CD4-positive, alpha-beta memory T cell (primary cell): ENCODE data around the gene NUBPL. TPM values are rescaled to one million over a fixed set of nuclear protein-coding genes. Genes with fewer than 3 reads are reported as not detected.

Experiments
- CTCF ChIA-PET: fragments of 350-600 bp; sonication (Branson Sonifier 250); formaldehyde crosslinking; loops from one replicate; lab custom pipeline; 2021; ENCODE audit warnings: inconsistent platforms; ENCODE audit not compliant: partially characterized antibody; lab: Charles Lee
- POLR2A ChIA-PET: fragments of 350-600 bp; sonication (Branson Sonifier 250); formaldehyde crosslinking; loops from one replicate; lab custom pipeline; 2021; ENCODE audit not compliant: partially characterized antibody; lab: Charles Lee
- DNase-seq, 5 donors: peaks; one replicate each; pipeline versions ENCODE4 v3.0.0 to v3.0.0-alpha.2; 2020 to 2022; ENCODE audit warnings: mixed read lengths in 1 of 5
- H3K27ac ChIP-seq: one replicate; pipeline ENCODE4 v1.7.0; 2013; ENCODE audit warnings: low read depth, low read length
- H3K27me3 ChIP-seq: 2 replicates; pipeline ENCODE4 v1.7.0; 2013; ENCODE audit warnings: mild to moderate bottlenecking, low read length, moderate library complexity; ENCODE audit not compliant: insufficient read depth
- H3K36me3 ChIP-seq: 2 replicates; pipeline ENCODE4 v1.7.0; 2013; ENCODE audit warnings: mild to moderate bottlenecking, low read length, moderate library complexity; ENCODE audit not compliant: insufficient read depth
- H3K4me1 ChIP-seq: 2 replicates; pipeline ENCODE4 v1.7.0; 2013; ENCODE audit warnings: mild to moderate bottlenecking, low read length, moderate library complexity; ENCODE audit not compliant: insufficient read depth
- H3K4me3 ChIP-seq, 2 donors: one replicate each; pipeline ENCODE4 v1.7.0; 2013; ENCODE audit warnings: low read length in 2 of 2, mild to moderate bottlenecking in 1 of 2
- H3K9me3 ChIP-seq, 2 donors: one replicate each; pipeline ENCODE4 v1.7.0; 2013; ENCODE audit warnings: low read length in 2 of 2, control low read depth in 1 of 2; ENCODE audit not compliant: control insufficient read depth in 1 of 2
- H3K27ac Mint-ChIP-seq, 7 donors: one replicate each; pipeline ENCODE4 v1.8.0; 2020 to 2021; ENCODE audit warnings: mixed read lengths in 7 of 7, mild to moderate bottlenecking in 6 of 7, inconsistent platforms in 3 of 7, moderate library complexity in 3 of 7
- H3K27me3 Mint-ChIP-seq, 2 donors: one replicate each; pipeline ENCODE4 v1.8.0; 2020 to 2021; ENCODE audit warnings: mixed read lengths in 2 of 2
- H3K36me3 Mint-ChIP-seq, 2 donors: one replicate each; pipeline ENCODE4 v1.8.0; 2020 to 2021; ENCODE audit warnings: mixed read lengths in 2 of 2, inconsistent platforms in 1 of 2, mild to moderate bottlenecking in 1 of 2
- H3K4me1 Mint-ChIP-seq, 4 donors: one replicate each; pipeline ENCODE4 v1.8.0; 2020 to 2021; ENCODE audit warnings: mixed read lengths in 4 of 4, mild to moderate bottlenecking in 1 of 4
- H3K4me3 Mint-ChIP-seq, 8 donors: one replicate each; pipeline ENCODE4 v1.8.0; 2020 to 2021; ENCODE audit warnings: mixed read lengths in 8 of 8, mild to moderate bottlenecking in 7 of 8, moderate library complexity in 6 of 8, inconsistent platforms in 3 of 8
- H3K9me3 Mint-ChIP-seq, 8 donors: one replicate each; pipeline ENCODE4 v1.8.0; 2020 to 2021; ENCODE audit warnings: mixed read lengths in 8 of 8, mild to moderate bottlenecking in 5 of 8, inconsistent platforms in 3 of 8, moderate library complexity in 1 of 8
- intact Hi-C: fragments of 100-400 bp; cut with micrococcal nuclease; formaldehyde crosslinking; loops from one replicate; pipeline ENCODE4 v1.15.1; 2023
- polyA plus RNA-seq, 2 donors: library from polyadenylated mRNA; unstranded; fragments of 300-500 nt; fragmentation: Illumina TruSeq; gene quantifications; one replicate each; pipeline ENCODE4 v1.2.3, GENCODE V29; 2021
- total RNA-seq, 2 experiments: library from RNA; stranded (reverse); gene quantifications; one replicate each; pipeline ENCODE4 v1.2.3, GENCODE V29; 2021

Gene NUBPL
- total and polyA plus RNA-seq, 4 experiments from 2014 or later = 7.2 to 10.1 (median 7.4) TPM

DNA sequence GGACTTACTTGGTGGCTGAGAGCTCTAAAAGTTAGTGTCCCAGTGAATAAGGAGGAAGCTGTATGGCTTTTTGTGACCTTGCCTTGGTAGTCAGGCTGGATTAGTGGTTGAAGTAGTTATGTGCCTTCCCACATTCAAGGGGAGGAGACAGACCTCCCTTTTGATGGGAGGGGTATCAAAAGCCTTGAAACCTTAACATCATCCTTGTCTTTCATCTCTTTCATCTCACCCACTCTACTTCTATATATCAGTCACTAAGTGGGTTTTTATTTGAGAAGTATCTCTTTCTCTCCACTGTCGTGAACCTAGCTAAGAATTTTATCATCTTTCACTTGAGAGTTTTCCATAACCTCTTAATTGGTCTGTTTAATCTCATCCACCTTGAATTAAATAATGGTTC is 15.7 kb downstream of the NUBPL start:
- ChIA-PET POLR2A (no interaction called here), CTCF (no interaction called here)
- H3K4me1 Mint-ChIP-seq = peaks cover 0 to 11% (median 7%) of the 10 kb centered on the region in 4 donors
- intact Hi-C loops = no loop called here
- Histone ChIP-seq H3K4me3 (no peak overlapping the region), H3K36me3 (no peaks in the 10 kb centered on the region), H3K27me3 (no peaks in the 10 kb centered on the region), H3K4me1 (no peaks in the 10 kb centered on the region), H3K27ac (no peak overlapping the region), H3K9me3 (no peaks in the 10 kb centered on the region)
- no peaks in the 10 kb centered on the region for H3K9me3 Mint-ChIP-seq
- no peak overlapping the region for H3K27ac Mint-ChIP-seq
- no peak overlapping the region for H3K4me3 Mint-ChIP-seq
- peaks cover 12 to 37% of the 10 kb centered on the region in 2 donors for H3K36me3 Mint-ChIP-seq
- no peak for DNase-seq
- H3K27me3 Mint-ChIP-seq = no peaks in the 10 kb centered on the region

DNA sequence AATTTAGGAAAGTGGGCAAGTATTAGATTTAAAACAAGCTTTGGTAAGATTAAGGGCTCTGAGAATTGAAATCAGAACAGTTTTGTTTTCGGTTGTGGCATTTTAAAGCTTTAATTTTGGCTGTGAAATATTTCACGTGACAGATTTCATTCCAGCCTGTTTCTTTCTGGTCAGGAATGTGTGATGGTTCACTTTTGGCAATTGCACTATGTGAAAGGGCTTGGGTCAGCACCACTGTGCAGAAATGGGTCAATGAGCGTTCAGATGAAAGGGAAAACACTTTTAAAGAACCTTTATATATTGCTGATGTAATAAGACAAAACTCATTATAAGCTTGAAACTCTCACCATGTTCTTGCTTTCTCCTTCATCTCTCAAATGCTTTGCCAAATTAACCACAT is 17.1 kb downstream of the NUBPL start:
- H3K27me3 Mint-ChIP-seq = no peaks in the 10 kb centered on the region
- Histone ChIP-seq H3K9me3 (no peaks in the 10 kb centered on the region), H3K36me3 (no peaks in the 10 kb centered on the region), H3K4me1 (no peaks in the 10 kb centered on the region), H3K4me3 (no peak overlapping the region), H3K27me3 (no peaks in the 10 kb centered on the region), H3K27ac (no peak overlapping the region)
- DNase-seq = no peak
- H3K9me3 Mint-ChIP-seq = no peaks in the 10 kb centered on the region
- H3K4me1 Mint-ChIP-seq = peaks cover 0 to 11% (median 6%) of the 10 kb centered on the region in 4 donors
- CTCF ChIA-PET = interaction anchor here (1.2 kb wide), 1 partner anchor 17 kb away, joined by 3 read pairs; no protein-coding TSS in a partner anchor
- intact Hi-C loops = no loop called here
- H3K27ac Mint-ChIP-seq = no peak overlapping the region
- POLR2A ChIA-PET = no interaction called here
- H3K4me3 Mint-ChIP-seq = no peak overlapping the region
- H3K36me3 Mint-ChIP-seq = peaks cover 12 to 28% of the 10 kb centered on the region in 2 donors

DNA sequence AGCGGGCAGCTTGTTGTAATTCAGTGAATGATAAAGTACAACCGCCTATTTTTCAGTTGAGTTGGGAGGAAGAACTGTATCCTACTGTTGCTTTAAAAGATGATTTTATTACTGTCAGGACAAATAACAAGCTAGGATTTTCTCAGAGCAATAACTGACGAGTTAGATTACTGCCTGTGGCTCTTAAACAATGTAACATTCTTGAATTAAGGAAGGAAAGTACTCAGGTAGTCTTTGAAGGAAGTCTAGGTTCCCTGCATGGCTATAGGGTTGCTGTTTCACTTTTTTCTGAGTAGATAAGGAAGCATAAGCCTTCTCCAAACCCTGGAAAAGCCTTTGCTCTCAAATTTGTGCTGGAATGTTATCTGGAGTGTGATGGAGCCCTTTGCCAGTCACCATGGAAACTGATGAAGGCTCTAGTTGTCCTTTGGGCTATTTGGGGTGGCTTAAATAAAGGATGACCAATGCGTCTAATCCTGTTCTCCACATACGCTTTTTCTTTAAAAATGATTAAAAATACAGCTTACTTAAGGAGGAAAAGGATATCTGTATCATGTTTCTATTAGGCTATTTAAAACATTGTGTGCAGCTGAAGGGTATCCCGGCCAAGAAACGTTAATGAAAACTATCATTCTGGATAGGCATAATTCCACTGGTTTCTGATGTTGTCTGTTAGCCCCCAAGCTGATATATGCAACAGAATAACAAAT is 17.7 kb downstream of the NUBPL start:
- H3K36me3 Mint-ChIP-seq = peaks cover 12 to 25% of the 10 kb centered on the region in 2 donors
- H3K4me1 Mint-ChIP-seq = peaks cover 0 to 10% (median 6%) of the 10 kb centered on the region in 4 donors
- no peaks in the 10 kb centered on the region for H3K9me3 Mint-ChIP-seq
- Histone ChIP-seq H3K4me1 (no peaks in the 10 kb centered on the region), H3K27me3 (no peaks in the 10 kb centered on the region), H3K4me3 (no peak overlapping the region), H3K36me3 (no peaks in the 10 kb centered on the region), H3K9me3 (no peaks in the 10 kb centered on the region), H3K27ac (no peak overlapping the region)
- H3K4me3 Mint-ChIP-seq = no peak overlapping the region
- intact Hi-C loops = no loop called here
- CTCF ChIA-PET = interaction anchor here (1.2 kb wide), 1 partner anchor 16 kb away, joined by 3 read pairs; no protein-coding TSS in a partner anchor
- no peak overlapping the region for H3K27ac Mint-ChIP-seq
- no peaks in the 10 kb centered on the region for H3K27me3 Mint-ChIP-seq
- no peak for DNase-seq
- POLR2A ChIA-PET = interaction anchor here (0.8 kb wide), 1 partner anchor 16 kb away, joined by 3 read pairs; no protein-coding TSS in a partner anchor

GRCh38 chr14:31580234-31580633 is 19.0 kb downstream of the NUBPL start:
- Mint-ChIP-seq H3K4me3 (no peak overlapping the region), H3K27ac (no peak overlapping the region), H3K36me3 (peaks cover 12 to 31% of the 10 kb centered on the region in 2 donors), H3K27me3 (no peaks in the 10 kb centered on the region), H3K9me3 (no peaks in the 10 kb centered on the region), H3K4me1 (peaks cover 0 to 12% (median 7%) of the 10 kb centered on the region in 4 donors)
- Histone ChIP-seq H3K36me3 (no peaks in the 10 kb centered on the region), H3K9me3 (no peaks in the 10 kb centered on the region), H3K4me3 (no peak overlapping the region), H3K27ac (no peak overlapping the region), H3K27me3 (no peaks in the 10 kb centered on the region), H3K4me1 (no peaks in the 10 kb centered on the region)
- no peak for DNase-seq
- POLR2A ChIA-PET = no interaction called here
- CTCF ChIA-PET = no interaction called here
- intact Hi-C loops = no loop called here

GRCh38 chr14:31582286-31582691 is 21.1 kb downstream of the NUBPL start:
- Mint-ChIP-seq H3K4me1 (peaks cover 0 to 12% (median 5%) of the 10 kb centered on the region in 4 donors), H3K9me3 (no peaks in the 10 kb centered on the region), H3K4me3 (no peak overlapping the region), H3K27ac (no peak overlapping the region), H3K36me3 (peaks cover 4 to 35% of the 10 kb centered on the region in 2 donors), H3K27me3 (no peaks in the 10 kb centered on the region)
- H3K4me1 ChIP-seq = no peaks in the 10 kb centered on the region
- ChIA-PET CTCF (no interaction called here), POLR2A (no interaction called here)
- no peaks in the 10 kb centered on the region for H3K36me3 ChIP-seq
- intact Hi-C loops = no loop called here
- no peak for DNase-seq
- no peak overlapping the region for H3K27ac ChIP-seq
- H3K9me3 ChIP-seq = no peaks in the 10 kb centered on the region
- H3K4me3 ChIP-seq = no peak overlapping the region
- H3K27me3 ChIP-seq = no peaks in the 10 kb centered on the region

DNA sequence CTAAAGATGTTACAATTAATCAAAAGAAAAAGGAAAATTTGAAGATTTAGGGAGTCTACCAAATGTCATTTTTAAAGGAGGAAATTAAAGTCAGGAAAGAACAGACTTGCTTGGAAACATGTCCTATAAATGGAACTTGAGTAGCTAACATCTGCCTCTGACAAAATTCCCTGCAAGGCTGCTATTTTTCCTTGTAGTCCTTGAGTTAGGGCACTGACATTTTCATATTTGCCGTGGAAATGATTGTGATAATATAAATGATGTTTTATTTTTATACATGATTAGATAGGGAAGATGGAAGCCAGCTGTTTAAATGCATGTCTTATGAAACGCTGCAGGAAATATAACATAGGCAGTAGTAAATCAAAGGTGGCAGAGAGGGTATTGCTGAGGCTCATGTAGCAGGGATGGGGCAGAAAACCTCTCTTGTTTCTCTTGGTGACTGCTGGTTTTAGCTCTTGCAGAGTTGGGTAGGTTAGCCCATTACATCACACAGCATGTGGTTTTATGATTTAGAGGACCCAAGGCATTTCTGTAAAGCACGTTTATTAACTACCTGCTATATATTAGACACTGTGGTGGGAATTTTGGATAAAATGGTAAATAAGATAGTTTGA is 21.7 kb downstream of the NUBPL start:
- ChIA-PET POLR2A (no interaction called here), CTCF (no interaction called here)
- Histone ChIP-seq H3K36me3 (no peaks in the 10 kb centered on the region), H3K27ac (no peak overlapping the region), H3K9me3 (no peaks in the 10 kb centered on the region), H3K27me3 (no peaks in the 10 kb centered on the region), H3K4me3 (no peak overlapping the region), H3K4me1 (no peaks in the 10 kb centered on the region)
- H3K4me3 Mint-ChIP-seq = no peak overlapping the region
- no peaks in the 10 kb centered on the region for H3K27me3 Mint-ChIP-seq
- no peaks in the 10 kb centered on the region for H3K9me3 Mint-ChIP-seq
- peaks cover under 1 to 30% of the 10 kb centered on the region in 2 donors for H3K36me3 Mint-ChIP-seq
- DNase-seq = no peak
- intact Hi-C loops = no loop called here
- H3K27ac Mint-ChIP-seq = no peak overlapping the region
- H3K4me1 Mint-ChIP-seq = peaks cover 0 to 9% (median 5%) of the 10 kb centered on the region in 4 donors

DNA sequence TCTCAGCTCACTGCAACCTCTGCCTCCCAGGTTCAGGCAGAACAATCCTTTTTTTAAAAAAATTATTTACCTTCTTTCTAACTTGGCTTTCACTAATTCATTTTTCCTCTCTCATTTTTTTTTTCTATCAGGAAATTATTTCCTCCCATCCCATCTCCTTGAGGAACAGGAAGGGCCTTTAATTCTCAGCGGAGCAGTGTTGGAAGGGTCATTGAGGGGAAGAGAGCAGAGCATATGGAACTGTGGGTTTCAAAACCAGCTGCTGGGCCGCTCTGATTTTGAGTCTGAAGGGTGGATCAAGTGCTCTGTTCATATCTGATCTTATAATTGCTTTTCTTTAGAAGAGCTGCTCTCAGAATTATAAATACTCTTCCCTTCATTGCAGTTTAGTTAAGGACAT is 29.0 kb downstream of the NUBPL start:
- ChIA-PET POLR2A (no interaction called here), CTCF (no interaction called here)
- Histone ChIP-seq H3K27ac (no peak overlapping the region), H3K27me3 (no peaks in the 10 kb centered on the region), H3K4me1 (no peaks in the 10 kb centered on the region), H3K9me3 (no peaks in the 10 kb centered on the region), H3K4me3 (no peak overlapping the region), H3K36me3 (no peaks in the 10 kb centered on the region)
- H3K27ac Mint-ChIP-seq = no peak overlapping the region
- peaks cover 0 to 5% (median 4%) of the 10 kb centered on the region in 4 donors for H3K4me1 Mint-ChIP-seq
- H3K4me3 Mint-ChIP-seq = no peak overlapping the region
- peaks cover 0 to 24% of the 10 kb centered on the region in 2 donors for H3K36me3 Mint-ChIP-seq
- no peaks in the 10 kb centered on the region for H3K27me3 Mint-ChIP-seq
- no peak for DNase-seq
- H3K9me3 Mint-ChIP-seq = peaks cover 0 to 2% (median 0%) of the 10 kb centered on the region in 8 donors
- intact Hi-C loops = no loop called here
